OCI-LY7 (cell line): ENCODE results near the gene PPP2R1A.

Experiments
- CTCF ChIP-seq: fragments of 200-600 bp; sonication (generic); conservative IDR thresholded peaks from 2 replicates; pipeline ENCODE4 v1.5.1; 2014; ENCODE audit warnings: mild to moderate bottlenecking, antibody characterized with exemption, low read length, moderate library complexity, mixed read lengths
- EZH2phosphoT487 ChIP-seq: fragments of 200-600 bp; sonication (generic); IDR thresholded peaks from 2 replicates; pipeline ENCODE4 v1.6.1; 2018; ENCODE audit warnings: low read depth, borderline replicate concordance, mild to moderate bottlenecking, mixed run types, antibody characterized with exemption, low read length, moderate library complexity, mixed read lengths

GRCh38 chr19:52170304-52170703, 19.5 kb upstream of the PPP2R1A start:
- no peak for TF ChIP-seq CTCF
- TF ChIP-seq EZH2phosphoT487: no peak
